ENCODE data around the gene EIF3I. TPM values are rescaled to one million over a fixed set of nuclear protein-coding genes. Genes with fewer than 3 reads are reported as not detected.
A peak's percentile ranks its signal among the peaks of the same experiment; 100 is the strongest.

Gene EIF3I
- polyA plus RNA-seq, 1 donor, result 174 TPM

- no peak for DNase-seq
Measured at GRCh38 chr1:32197074-32197473, 25.1 kb upstream of the EIF3I start.

DNA sequence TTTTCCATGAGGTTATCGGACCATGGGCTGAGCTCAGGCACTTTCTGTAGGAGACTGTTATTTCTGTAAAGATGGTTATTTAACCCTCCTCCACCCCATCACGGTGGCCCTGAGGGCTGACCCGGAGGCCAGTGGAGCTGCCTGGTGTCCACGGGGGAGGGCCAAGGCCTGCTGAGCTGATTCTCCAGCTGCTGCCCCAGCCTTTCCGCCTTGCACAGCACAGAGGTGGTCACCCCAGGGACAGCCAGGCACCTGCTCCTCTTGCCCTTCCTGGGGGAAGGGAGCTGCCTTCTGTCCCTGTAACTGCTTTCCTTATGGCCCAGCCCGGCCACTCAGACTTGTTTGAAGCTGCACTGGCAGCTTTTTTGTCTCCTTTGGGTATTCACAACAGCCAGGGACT is 24.4 kb upstream of the EIF3I start:
- no peak for DNase-seq

DNA sequence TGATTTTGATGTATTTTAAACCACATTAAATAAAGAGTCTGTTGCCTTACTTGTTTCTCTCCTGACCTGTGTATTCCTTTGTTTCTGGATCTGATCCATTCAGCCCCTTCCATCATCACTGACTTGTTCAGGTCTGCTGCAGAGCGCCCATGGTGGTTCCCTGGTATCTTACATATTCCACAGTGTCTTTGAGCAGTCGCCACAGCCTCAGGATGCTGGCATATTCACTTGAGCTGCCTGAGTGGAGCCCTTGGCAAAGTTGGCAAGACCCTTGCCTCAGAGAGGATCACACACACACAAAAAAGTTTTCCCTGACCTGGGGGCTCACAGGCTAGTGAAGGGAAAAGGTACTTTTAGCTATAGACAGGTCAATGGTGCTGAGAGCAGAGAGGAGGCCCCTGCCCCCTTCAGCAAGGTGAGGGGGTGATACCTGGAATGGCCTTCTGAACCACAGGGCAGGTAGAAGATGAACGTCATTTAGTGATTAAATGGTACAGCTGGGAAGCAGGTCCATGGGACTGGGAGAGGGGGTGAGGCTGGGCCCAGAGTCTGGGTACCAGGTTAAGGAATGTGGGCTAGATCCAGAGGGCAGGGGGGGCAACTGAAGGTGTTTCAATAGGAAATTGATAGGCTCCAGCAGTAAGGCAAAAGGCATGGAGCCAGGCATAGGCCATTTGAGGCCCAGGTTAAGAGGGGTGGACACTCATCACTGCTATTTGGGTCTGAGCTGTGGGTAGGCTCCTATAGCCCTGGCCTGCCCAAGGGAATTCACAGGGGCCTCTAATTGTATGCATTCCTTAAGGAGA is 23.8 kb upstream of the EIF3I start:
- DNase-seq, result no peak

DNA sequence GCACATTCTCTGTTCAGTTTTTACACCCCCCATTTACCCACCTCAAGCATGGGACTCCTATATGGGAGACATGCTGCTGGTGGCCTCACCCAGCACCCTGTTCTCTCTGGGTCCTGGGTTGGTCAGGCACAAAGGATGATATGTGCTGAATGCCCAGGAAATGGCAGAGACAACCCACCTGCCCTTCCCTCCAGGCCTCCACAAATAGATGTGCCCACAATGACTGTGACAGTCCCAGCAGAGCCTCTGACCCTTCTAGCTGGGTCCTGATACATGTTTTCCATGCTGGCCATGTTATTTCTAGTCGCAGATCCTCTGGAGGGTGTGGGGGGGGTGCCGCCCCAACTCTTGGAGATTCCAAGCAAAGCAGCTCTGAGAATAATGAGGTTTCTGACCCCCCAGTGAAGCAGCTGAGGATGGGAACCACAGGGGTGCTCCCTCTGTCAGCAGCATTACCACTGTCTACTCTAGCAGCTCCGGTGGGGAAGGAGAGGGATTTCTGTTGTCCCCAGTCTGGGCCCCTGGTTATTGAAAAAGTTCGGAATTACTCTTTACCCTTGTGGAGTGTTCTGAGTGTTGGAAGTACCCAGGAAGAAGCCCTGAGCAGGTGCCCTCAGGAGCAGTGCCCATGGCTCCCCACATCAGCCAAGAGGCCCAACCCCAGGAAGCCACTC is 23.0 kb upstream of the EIF3I start:
- DNase-seq, result no peak

DNA sequence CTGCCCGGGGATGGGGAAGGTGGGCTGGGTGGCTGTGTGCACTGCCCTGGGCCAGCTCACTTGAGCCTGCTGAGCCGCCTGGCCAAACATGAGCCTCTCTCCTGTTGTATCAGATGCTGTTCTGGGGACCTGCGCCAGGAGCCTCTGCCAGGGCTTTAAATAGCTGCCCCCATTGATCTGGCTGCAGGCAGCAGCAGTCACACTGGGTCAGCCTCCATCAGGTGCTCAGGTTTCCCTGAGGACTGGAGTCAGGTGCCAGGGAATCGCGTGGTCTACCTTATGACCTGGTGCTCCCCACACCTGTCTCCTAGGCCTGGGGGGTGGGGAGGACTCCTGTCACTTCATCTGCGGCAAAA is 22.5 kb upstream of the EIF3I start:
- no peak for DNase-seq

- peak; percentile 70 for DNase-seq
Measured at GRCh38 chr1:32200226-32201010, 21.8 kb upstream of the EIF3I start, which contains the start of gene CCDC28B. CCDC28B (plus strand) TSS chr1:32200595; CDS start chr1:32201936, 1,341 bp downstream.

- DNase-seq, result peak; percentile 59
Measured at GRCh38 chr1:32201011-32201855, 21.0 kb upstream of the EIF3I start.

DNA sequence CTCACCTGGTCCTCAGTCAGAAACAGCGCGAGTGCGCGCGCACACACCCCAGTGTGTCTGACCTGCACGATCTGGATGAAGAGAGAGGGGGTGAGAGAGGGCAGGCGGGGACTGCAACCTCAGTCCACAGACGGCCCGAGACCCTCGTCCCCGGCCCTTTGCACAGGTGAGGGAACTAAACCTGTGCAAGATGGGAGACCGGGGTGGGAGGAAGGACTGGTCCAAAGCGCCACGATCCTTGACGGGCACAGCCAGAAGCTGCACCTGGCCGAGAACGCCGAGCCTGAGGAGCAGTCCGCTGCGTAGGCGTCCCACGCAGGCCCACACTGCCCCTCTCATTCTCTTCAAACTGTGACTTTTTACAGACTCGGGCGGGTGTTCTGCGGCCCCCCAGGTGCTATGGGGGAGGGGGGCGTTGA is 17.3 kb upstream of the EIF3I start:
- DNase-seq, result no peak

DNA sequence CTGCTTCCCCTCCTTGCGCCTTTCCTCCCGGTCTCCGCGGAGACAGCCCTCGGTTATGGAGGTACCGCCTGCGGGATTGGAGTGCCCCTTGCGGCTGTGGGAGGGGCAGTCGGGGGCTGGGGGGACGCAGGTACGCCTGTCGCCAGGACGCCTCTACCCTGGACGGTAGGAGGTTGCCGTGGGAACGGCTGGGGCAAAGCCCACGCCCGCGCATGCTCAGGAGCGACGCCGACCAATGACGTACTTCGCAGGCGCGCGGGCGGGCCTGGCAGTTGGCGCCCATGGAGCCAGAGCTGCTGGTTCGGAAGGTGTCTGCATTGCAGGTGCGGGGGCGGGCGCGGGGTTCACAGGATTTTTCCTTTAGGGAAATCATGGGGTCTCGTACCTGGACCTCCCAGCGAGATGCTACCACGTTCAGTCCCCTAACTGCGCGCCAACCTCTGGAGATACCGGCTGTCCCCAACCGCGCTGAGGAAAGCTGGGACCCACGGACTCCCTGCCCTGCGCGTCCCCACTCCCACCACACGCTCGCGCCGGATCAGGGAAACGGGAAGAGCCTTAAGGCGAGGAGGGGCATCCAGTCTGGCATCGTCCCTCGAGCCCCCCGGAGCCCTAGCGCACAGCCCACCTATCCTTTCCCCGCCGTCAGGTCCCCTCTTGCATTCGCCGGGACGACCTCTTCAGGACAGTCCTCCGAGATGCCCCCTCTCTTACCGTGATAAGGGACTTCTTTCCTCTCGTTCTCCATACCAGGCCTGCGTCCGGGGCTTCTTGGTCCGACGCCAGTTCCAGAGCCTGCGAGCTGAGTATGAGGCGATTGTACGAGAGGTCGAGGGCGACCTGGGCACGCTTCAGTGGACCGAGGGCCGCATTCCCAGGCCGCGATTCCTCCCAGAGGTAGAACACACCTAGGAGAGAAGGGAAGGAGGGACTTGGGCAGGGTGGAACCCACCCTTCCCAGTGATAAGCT is 16.5 kb upstream of the EIF3I start, which contains the start of gene IQCC:
Gene IQCC (plus strand): TSS at position 271 of the 970 bp plus-strand sequence. CDS start 11 bp downstream, at position 282.
- DNase-seq, result peak; percentile 88

- no peak for DNase-seq
Measured at GRCh38 chr1:32208469-32208868, 13.7 kb upstream of the EIF3I start.

- DNase-seq, result no peak
Measured at GRCh38 chr1:32208891-32209328, 13.3 kb upstream of the EIF3I start, which contains the start of gene DCDC2B. DCDC2B (plus strand) TSS chr1:32209089; CDS start chr1:32209094, 5 bp downstream.

DNA sequence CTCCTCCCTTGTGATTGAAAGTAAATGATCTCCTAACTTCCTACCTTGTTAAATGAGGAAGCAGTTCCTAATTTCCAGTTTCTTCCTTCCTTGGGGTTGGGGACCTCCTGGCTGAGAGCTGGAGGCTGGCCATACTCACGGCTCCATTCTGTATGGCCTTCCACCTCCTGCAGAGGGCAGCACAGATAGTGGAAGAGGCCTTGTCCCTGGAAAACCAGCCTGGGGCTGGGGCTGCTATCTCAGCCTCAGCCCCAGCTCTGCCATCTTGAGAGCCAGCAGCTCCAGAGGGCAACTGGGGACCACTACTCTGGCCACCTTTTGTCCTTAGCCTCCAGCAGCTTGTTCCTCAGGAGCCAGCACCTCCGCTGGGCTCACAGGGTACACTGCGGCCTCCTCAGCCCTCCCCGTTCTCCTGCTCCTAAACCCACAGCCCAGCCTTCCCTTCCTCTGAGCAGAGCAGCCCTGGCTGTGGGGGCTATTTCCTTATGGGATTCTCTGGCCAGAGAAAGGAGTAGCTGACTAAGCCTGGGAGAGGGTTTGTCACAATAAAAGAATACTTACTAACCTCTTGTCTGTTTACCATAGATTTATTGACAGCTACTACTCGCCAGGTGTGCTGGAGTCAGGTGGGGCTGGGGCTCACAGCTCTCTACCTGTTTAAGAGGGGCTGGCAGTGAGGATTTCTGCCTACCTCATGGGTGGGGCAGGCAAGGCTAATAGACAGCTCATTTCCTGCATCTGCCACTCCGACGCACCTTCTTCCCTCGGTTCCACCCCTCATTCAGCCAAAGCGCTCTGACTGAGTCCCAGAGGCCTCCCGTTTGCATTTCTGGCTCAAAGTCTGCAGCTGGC is 6.4 kb upstream of the EIF3I start:
- peak; percentile 62 for DNase-seq

DNA sequence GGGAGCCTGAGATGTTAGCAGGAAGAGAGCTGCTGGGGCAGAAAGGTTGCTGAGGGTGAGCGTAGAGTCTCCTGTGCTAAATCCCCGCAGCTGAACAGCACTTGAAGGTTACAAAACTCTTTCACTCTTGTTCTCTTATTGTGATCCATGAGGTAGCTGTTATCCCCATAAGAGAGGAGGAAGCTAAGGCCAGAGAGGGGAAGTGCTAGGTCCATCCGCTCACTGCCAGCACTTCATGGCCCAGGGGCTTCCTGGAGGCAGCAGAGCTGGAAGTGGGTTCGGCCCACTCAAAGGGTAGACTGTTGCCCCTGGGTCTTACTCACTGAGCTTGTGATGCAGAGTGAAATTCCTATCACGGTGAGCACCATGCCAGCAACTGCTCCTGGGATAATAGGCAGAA is 5.6 kb upstream of the EIF3I start:
- DNase-seq, result no peak

DNA sequence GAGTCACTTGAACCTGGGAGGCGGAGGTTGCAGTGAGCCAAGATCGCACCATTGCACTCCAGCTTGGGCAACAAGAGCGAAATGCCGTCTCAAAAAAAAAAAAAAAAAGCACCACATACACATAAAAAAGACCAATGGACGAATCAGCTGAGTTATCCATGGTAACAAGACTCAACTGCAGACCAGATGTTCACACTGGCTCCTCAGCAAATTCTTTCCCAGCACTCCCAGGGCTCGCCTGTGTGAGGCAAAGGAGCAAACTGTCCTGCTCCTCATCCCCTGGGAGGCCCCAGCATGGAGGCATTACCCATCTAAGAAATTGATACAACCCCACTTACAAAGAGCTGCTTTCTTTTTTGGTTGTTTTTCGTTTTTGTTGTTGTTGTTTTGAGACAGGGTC is 3.2 kb upstream of the EIF3I start:
- DNase-seq, result no peak

DNA sequence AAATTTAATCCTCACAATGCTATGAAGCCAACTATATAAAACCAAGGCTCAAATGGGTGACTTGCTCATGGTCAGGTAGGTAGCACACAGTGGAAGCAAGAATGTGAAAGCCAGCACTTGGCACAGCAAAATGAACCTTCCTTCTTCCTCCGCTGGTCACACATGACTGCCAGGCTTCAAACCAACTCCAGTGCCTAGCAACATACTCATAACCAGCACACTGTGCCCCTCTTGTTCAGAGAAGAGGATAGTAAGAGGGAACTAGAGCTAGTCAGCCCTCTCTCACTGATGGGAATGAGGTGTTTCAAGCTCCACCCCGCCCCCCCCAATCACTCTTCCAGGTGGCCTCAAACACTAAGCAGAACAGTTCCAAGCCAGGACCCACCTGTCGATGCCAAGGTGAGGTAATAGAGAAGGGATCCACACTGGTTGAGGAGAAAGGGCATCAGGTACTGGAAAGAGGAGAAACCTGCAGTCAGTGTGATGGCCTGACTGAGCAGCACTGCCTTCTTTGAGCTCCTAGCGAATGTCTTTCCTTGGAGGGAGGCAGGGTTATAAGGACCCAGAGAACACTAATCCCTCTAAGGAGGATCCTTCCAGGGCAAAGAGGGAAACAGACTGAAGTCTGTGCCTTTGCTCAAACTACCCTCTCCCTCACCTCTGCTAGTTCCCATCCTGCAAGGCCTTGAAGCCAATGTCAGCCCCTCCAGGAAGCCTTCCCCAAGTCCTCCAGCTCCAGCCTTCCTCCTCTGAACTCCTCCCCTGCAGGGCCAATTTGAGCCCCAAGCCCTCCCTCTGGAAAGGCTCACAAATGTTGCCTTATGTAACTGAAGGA is 1.2 kb upstream of the EIF3I start:
- no peak for DNase-seq

GRCh38 chr1:32221581-32221979 is 627 bp upstream of the EIF3I start:
- no peak for DNase-seq

DNA sequence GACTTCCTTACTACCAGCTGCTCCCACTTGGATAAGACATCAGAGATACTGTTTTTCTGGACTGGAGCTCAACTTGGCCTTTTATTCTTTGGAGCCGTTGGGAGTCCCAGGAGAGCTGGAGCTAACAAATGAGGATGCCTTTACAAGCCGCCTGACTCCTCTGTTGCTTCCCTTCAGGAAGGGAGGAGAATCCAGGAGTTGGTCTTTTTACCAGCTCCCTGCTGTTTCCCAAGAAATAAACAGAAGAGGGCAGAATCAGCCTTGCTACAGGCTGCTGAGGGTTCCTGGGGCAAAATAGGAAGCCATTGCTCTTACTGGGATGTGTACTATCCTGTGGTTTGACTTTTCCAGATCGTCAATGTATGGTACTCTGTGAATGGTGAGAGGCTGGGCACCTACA is 1.5 kb downstream of the EIF3I start:
- no peak for DNase-seq

GRCh38 chr1:32224285-32224684 is 2.1 kb downstream of the EIF3I start:
- DNase-seq, result no peak
